ENCODE data around the gene DPH2. TPM values are rescaled to one million over a fixed set of nuclear protein-coding genes. Genes with fewer than 3 reads are reported as not detected.

DPH2 gene
- total RNA-seq, 2 experiments from 2014 or later = 22.2 to 27.7 TPM

DNA sequence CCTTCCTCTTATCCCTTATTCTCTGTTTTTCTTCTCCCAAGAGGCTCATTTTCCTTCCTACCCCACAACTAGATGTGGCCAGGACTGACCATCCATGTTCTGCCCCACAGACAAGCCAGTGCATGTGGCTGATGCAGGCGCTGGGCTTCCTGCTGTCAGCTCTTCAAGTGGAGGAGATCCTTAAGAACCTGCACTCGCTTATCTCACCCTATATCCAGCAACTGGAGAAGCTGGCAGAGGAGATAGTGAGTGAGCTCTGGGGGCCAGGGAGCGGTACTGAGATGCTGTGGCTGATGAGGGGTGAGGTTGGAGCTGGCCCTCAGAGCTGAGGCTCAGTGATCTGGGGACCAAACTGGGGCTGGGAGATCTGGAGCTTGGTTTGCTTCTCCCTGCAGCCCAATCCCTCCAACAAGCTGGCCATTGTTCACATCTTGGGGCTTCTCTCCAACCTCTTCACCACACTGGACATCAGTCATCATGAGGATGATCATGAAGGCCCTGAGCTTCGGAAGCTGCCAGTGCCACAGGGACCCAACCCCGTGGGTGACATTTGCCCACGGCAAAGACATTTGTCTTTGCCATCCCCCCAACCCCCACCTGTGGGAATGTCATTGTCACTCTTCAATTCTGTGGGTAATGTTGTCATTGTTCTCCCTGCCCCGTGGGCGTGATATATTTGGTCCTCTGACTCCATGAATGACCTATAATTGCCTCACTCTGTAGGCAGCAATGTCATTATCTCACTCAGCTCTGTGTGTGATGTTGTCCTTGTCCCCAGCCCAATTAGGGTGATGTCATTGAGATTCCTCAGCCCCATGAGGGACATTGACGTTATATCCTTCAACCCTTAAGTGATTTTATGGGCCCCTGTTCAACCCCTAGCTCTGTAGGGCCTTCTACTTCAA lies 11.2 kb upstream of the DPH2 start:
- Mint-ChIP-seq H3K27me3 (ENCODE audit: low read depth) (no peaks in the 10 kb centered on the region), H3K27ac (no peak overlapping the region), H3K4me1 (ENCODE audit: low read depth) (no peaks in the 10 kb centered on the region), H3K36me3 (ENCODE audit: low read depth) (peaks cover 11% of the 10 kb centered on the region), H3K9me3 (no peaks in the 10 kb centered on the region), H3K4me3 (no peak overlapping the region)
- intact Hi-C loops (cut with micrococcal nuclease) = no loop called here
- DNase-seq = no peak
- CTCF ChIA-PET = interaction anchor here (0.6 to 1.3 kb wide), 3 partner anchors 13 to 89 kb away, joined by 3 to 4 read pairs (median 3); partner anchors contain the start of gene ARTN

DNA sequence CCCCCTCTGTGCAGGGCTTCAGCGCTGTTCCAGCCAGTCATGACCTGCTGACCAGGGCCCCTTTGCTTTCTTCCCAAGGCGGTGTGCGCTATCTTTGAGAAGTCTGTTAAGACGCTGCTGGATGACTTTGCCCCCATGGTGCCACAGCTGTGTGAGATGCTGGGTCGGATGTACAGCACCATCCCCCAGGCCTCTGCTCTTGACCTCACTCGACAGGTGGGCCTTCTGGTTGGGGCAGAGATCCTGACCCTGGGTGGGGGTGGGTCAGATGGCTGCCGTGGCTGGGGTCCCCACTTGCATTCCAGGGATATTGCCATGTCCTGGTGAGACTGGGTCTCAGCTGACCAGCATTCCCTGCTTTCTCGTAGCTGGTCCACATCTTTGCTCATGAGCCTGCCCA lies 9.0 kb upstream of the DPH2 start:
- Mint-ChIP-seq H3K27me3 (ENCODE audit: low read depth) (no peaks in the 10 kb centered on the region), H3K4me1 (ENCODE audit: low read depth) (no peaks in the 10 kb centered on the region), H3K36me3 (ENCODE audit: low read depth) (peaks cover 11% of the 10 kb centered on the region), H3K27ac (no peak overlapping the region), H3K4me3 (no peak overlapping the region), H3K9me3 (no peaks in the 10 kb centered on the region)
- CTCF ChIA-PET = no interaction called here
- intact Hi-C loops (cut with micrococcal nuclease) = no loop called here
- no peak for DNase-seq

DNA sequence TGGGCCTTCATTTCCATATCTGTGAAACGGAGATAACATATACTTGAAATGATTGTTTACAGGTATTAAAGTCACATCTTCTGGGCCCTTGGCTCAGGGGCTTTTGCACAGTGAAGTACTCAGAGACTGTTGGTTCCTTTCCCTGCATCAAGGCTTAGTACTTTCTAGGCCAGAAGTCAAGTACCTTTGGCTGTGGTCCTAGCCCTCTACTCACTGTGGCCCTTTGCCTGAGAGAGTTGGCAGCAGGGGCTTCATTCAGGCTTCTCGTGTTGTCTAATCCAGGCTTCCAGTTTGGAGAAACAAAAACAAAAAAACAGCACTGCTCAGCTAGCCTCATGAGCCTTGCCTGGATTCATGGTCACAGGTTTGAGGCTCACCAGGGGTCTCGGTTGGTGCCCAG lies 8.1 kb upstream of the DPH2 start:
- intact Hi-C loops (cut with micrococcal nuclease) = no loop called here
- H3K4me1 Mint-ChIP-seq (ENCODE audit: low read depth) = no peaks in the 10 kb centered on the region
- DNase-seq = no peak
- H3K27ac Mint-ChIP-seq = no peak overlapping the region
- H3K36me3 Mint-ChIP-seq (ENCODE audit: low read depth) = peaks cover 11% of the 10 kb centered on the region
- no peaks in the 10 kb centered on the region for H3K9me3 Mint-ChIP-seq
- no peaks in the 10 kb centered on the region for H3K27me3 Mint-ChIP-seq (ENCODE audit: low read depth)
- H3K4me3 Mint-ChIP-seq = no peak overlapping the region
- CTCF ChIA-PET = no interaction called here

DNA sequence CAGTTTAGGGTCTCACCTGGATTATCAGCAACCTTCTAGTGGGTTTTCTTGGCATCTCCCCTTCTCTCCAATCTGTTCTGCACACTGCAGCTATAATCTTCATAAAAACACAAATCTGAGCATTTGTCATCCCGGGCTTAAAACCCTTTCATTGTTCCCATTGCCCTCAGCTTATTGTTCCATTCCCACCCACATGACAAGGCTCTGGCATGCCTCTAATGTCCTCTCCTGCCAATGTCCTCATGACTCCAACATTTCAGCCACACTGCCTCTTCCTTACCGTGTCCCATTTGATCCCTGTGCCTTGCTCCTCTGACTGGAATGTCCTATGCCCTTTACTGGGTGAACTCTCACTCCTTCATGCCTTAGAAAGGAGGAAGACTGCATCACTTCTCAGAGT lies 7.5 kb upstream of the DPH2 start:
- Mint-ChIP-seq H3K36me3 (ENCODE audit: low read depth) (peaks cover 9% of the 10 kb centered on the region), H3K4me3 (no peak overlapping the region), H3K4me1 (ENCODE audit: low read depth) (no peaks in the 10 kb centered on the region), H3K27me3 (ENCODE audit: low read depth) (no peaks in the 10 kb centered on the region), H3K9me3 (no peaks in the 10 kb centered on the region), H3K27ac (no peak overlapping the region)
- intact Hi-C loops (cut with micrococcal nuclease) = no loop called here
- no peak for DNase-seq
- CTCF ChIA-PET = no interaction called here

DNA sequence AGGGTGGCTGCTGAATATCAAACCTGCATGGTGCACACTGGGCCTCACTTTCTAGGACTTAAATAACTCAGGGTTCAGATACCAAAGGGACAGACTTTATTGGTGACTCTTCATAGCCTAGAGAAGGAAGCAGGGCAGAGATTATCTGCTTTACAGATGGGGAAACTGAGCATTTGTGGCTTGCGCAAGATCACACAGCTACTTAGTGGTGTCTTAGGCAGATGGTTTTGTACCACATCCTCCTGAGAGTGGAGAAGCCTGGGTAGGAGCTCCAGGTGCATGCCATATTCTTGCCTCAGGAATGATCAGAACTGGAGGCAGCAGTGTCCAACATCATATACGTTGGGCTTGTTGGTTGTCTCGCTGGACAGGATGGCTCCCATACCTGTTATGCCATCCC lies 6.8 kb upstream of the DPH2 start:
- peaks cover 7% of the 10 kb centered on the region for H3K36me3 Mint-ChIP-seq (ENCODE audit: low read depth)
- intact Hi-C loops (cut with micrococcal nuclease) = no loop called here
- H3K27ac Mint-ChIP-seq = no peak overlapping the region
- no peak overlapping the region for H3K4me3 Mint-ChIP-seq
- CTCF ChIA-PET = no interaction called here
- no peak for DNase-seq
- H3K27me3 Mint-ChIP-seq (ENCODE audit: low read depth) = no peaks in the 10 kb centered on the region
- H3K4me1 Mint-ChIP-seq (ENCODE audit: low read depth) = no peaks in the 10 kb centered on the region
- no peaks in the 10 kb centered on the region for H3K9me3 Mint-ChIP-seq

DNA sequence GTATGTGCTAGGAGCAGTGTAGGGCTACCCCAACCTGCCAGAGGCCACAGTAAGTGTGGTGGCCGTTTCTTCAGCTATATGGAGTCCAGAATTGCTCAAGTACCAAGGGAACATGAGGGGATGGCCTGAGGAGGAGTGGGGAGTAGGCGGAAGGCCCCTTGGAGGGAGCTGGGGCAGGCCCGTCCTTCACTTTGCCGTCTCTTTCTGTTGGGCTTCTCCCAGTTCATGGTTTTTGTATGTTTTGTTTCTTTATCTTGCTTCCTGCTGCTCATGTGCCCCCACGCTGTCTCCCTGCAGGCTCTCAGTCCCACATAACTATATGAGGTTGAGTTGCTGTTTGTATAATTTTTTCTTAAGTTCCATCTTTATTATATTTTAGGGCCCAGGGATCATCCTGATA lies 5.9 kb upstream of the DPH2 start:
- Mint-ChIP-seq H3K4me1 (ENCODE audit: low read depth) (no peaks in the 10 kb centered on the region), H3K36me3 (ENCODE audit: low read depth) (peaks cover 8% of the 10 kb centered on the region), H3K27me3 (ENCODE audit: low read depth) (no peaks in the 10 kb centered on the region), H3K4me3 (no peak overlapping the region), H3K27ac (no peak overlapping the region), H3K9me3 (no peaks in the 10 kb centered on the region)
- CTCF ChIA-PET = no interaction called here
- intact Hi-C loops (cut with micrococcal nuclease) = no loop called here
- DNase-seq = no peak

DNA sequence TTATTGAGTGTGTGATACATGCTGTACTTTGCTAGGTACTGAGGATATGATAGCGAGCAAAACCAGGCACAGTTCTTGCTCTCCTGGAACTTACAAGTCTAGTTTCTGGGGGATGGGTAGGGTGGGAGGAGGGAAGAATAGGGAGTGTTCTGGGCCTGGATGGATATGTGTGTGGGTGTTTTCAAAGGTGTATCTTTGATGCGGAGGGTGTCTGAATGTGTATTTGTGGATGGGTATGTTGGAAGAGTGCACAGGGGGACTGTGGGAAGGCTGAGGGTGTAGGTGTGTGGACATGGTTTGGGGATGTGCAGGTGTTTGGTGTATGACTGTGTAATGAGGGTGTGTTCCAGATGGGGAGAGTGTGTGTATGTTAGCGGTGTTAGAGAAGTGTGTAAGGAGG lies 4.5 kb upstream of the DPH2 start:
- H3K4me1 Mint-ChIP-seq (ENCODE audit: low read depth) = peaks cover 7% of the 10 kb centered on the region

DNA sequence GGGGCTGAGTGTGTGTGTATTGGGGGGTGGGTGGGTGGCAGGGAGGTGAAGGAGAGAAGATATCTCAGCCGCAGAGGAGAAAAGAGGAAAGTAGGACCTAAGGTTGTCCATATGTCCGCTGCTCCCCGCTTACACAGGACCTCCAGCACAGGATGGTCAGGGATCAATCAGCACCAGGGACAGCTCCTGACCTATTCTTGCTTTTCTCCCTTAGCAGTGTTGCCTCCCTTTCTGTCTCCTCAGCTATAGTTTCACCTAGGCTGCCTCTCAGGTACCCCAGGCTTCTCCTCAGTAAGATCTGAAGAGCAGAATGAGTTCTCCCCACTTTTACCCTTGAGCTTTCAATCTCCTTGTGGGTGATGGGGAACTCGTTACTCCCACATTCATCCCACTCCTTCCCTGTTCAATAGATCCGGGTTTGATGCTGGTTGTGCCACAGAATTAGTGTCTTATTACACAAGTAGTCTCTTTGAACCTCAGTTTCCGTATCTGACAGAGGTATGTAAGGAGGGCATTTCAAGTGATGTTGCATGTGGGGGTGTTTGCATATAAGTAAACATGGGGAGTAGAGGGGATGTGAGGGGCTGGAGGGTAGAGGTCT lies 1.4 kb upstream of the DPH2 start:
- CTCF ChIA-PET = interaction anchor here (1.5 kb wide), 1 partner anchor 23 kb away, joined by 3 read pairs; no protein-coding TSS in a partner anchor
- peaks cover 17% of the 10 kb centered on the region for H3K4me1 Mint-ChIP-seq (ENCODE audit: low read depth)
- H3K27ac Mint-ChIP-seq = no peak overlapping the region
- no peaks in the 10 kb centered on the region for H3K27me3 Mint-ChIP-seq (ENCODE audit: low read depth)
- intact Hi-C loops (cut with micrococcal nuclease) = no loop called here
- H3K9me3 Mint-ChIP-seq = no peaks in the 10 kb centered on the region
- H3K4me3 Mint-ChIP-seq = no peak overlapping the region
- H3K36me3 Mint-ChIP-seq (ENCODE audit: low read depth) = peaks cover 14% of the 10 kb centered on the region
- peak; percentile 49 for DNase-seq

More for the DNA sequence above, 4.5 kb upstream of the DPH2 start:
- Mint-ChIP-seq H3K4me3 (no peak overlapping the region), H3K27ac (no peak overlapping the region), H3K27me3 (ENCODE audit: low read depth) (no peaks in the 10 kb centered on the region), H3K36me3 (ENCODE audit: low read depth) (peaks cover 8% of the 10 kb centered on the region), H3K9me3 (no peaks in the 10 kb centered on the region)
- intact Hi-C loops (cut with micrococcal nuclease) = no loop called here
- DNase-seq = no peak
- CTCF ChIA-PET = no interaction called here

DNA sequence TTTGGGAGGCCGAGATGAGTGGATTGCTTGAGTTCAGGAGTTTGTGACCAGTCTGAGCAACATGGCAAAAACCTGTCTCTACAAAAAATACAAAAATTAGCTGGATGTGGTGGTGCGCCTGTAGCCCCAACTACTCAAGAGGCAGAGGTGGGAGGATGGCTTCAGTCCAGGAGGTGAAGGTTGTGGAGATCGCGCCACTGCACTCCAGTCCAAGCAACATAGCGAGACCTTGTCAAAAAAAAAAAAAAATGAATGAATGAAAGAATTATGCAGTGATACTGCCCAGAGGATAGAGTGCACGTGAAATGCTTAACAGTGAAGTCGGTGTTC lies 429 bp upstream of the DPH2 start:
- Mint-ChIP-seq H3K36me3 (ENCODE audit: low read depth) (peaks cover 16% of the 10 kb centered on the region), H3K4me1 (ENCODE audit: low read depth) (peaks cover 26% of the 10 kb centered on the region), H3K4me3 (peak overlapping the region; percentile 96), H3K27ac (no peak overlapping the region), H3K27me3 (ENCODE audit: low read depth) (no peaks in the 10 kb centered on the region), H3K9me3 (no peaks in the 10 kb centered on the region)
- DNase-seq = no peak
- CTCF ChIA-PET = interaction anchor here (1.5 to 1.7 kb wide), 3 partner anchors 23 to 79 kb away, joined by 3 to 8 read pairs (median 4); no protein-coding TSS in a partner anchor
- intact Hi-C loops (cut with micrococcal nuclease) = loop anchor here (1.0 kb wide), 1 partner anchor 23 kb away; the partner anchor contains the start of gene IPO13

- peaks cover 16% of the 10 kb centered on the region for H3K36me3 Mint-ChIP-seq (ENCODE audit: low read depth)
- H3K4me3 Mint-ChIP-seq = peak overlapping the region; percentile 96
- no peaks in the 10 kb centered on the region for H3K9me3 Mint-ChIP-seq
- no peaks in the 10 kb centered on the region for H3K27me3 Mint-ChIP-seq (ENCODE audit: low read depth)
- H3K4me1 Mint-ChIP-seq (ENCODE audit: low read depth) = peaks cover 26% of the 10 kb centered on the region
- no peak overlapping the region for H3K27ac Mint-ChIP-seq
- CTCF ChIA-PET = interaction anchor here (1.1 to 1.7 kb wide), 3 partner anchors 22 to 78 kb away, joined by 3 to 8 read pairs (median 4); no protein-coding TSS in a partner anchor
- DNase-seq = no peak
- intact Hi-C loops (cut with micrococcal nuclease) = no loop called here
Observed at GRCh38 chr1:43970502-43970901, 692 bp downstream of the DPH2 start.

GRCh38 chr1:43970911-43971310 lies 1.1 kb downstream of the DPH2 start:
- CTCF ChIA-PET = interaction anchor here (1.1 to 1.7 kb wide), 3 partner anchors 22 to 77 kb away, joined by 3 to 8 read pairs (median 4); no protein-coding TSS in a partner anchor
- no peak overlapping the region for H3K27ac Mint-ChIP-seq
- peak overlapping the region; percentile 96 for H3K4me3 Mint-ChIP-seq
- intact Hi-C loops (cut with micrococcal nuclease) = no loop called here
- peaks cover 28% of the 10 kb centered on the region for H3K4me1 Mint-ChIP-seq (ENCODE audit: low read depth)
- no peaks in the 10 kb centered on the region for H3K27me3 Mint-ChIP-seq (ENCODE audit: low read depth)
- peaks cover 16% of the 10 kb centered on the region for H3K36me3 Mint-ChIP-seq (ENCODE audit: low read depth)
- no peaks in the 10 kb centered on the region for H3K9me3 Mint-ChIP-seq
- no peak for DNase-seq

DNA sequence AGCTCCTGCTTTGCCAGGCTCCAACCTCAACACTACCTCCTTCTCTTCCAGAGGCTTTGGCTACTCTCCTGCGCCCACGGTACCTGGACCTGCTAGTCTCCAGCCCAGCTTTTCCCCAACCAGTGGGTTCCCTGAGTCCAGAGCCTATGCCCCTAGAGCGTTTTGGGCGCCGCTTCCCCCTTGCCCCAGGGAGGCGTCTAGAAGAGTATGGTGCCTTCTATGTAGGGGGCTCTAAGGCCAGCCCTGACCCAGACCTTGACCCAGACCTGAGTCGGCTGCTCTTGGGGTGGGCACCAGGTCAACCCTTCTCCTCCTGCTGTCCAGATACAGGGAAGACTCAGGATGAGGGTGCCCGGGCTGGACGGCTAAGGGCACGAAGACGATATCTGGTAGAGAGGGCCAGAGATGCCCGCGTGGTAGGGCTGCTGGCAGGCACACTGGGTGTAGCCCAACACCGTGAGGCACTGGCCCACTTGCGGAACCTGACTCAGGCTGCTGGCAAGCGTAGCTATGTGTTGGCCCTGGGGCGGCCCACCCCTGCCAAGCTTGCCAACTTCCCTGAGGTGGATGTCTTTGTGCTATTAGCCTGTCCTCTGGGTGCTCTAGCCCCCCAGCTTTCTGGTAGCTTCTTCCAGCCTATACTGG lies 1.6 kb downstream of the DPH2 start:
- Mint-ChIP-seq H3K4me1 (ENCODE audit: low read depth) (peaks cover 34% of the 10 kb centered on the region), H3K4me3 (peak overlapping the region; percentile 96), H3K9me3 (no peaks in the 10 kb centered on the region), H3K27me3 (ENCODE audit: low read depth) (no peaks in the 10 kb centered on the region), H3K36me3 (ENCODE audit: low read depth) (peaks cover 18% of the 10 kb centered on the region), H3K27ac (no peak overlapping the region)
- CTCF ChIA-PET = interaction anchor here (1.7 kb wide), 1 partner anchor 37 kb away, joined by 8 read pairs; no protein-coding TSS in a partner anchor
- DNase-seq = no peak
- intact Hi-C loops (cut with micrococcal nuclease) = no loop called here
